OCI-LY3 (cell line): ENCODE data around the gene HPS4.

Experiments
- CTCF ChIP-seq: fragments of 200-600, 300-600 bp; sonication (generic); IDR thresholded peaks from 2 replicates; pipeline ENCODE4 v1.5.1; 2014; ENCODE audit warnings: antibody characterized with exemption, low read length, low read depth
- EZH2phosphoT487 ChIP-seq: fragments of 200-600 bp; shearing (Covaris generic); IDR thresholded peaks from 2 replicates; pipeline ENCODE4 v1.6.1; 2018; ENCODE audit warnings: antibody characterized with exemption, mixed run types, low read depth

GRCh38 chr22:26418620-26419019 is 65.0 kb downstream of the HPS4 start:
- TF ChIP-seq EZH2phosphoT487 (no peak), CTCF (no peak)
